Measurements from ENCODE around the gene CLEC4C. TPM values are rescaled to one million over a fixed set of nuclear protein-coding genes. Genes with fewer than 3 reads are reported as not detected.

Gene CLEC4C
- total RNA-seq, 1 donor from 2014 or later: not detected

DNA sequence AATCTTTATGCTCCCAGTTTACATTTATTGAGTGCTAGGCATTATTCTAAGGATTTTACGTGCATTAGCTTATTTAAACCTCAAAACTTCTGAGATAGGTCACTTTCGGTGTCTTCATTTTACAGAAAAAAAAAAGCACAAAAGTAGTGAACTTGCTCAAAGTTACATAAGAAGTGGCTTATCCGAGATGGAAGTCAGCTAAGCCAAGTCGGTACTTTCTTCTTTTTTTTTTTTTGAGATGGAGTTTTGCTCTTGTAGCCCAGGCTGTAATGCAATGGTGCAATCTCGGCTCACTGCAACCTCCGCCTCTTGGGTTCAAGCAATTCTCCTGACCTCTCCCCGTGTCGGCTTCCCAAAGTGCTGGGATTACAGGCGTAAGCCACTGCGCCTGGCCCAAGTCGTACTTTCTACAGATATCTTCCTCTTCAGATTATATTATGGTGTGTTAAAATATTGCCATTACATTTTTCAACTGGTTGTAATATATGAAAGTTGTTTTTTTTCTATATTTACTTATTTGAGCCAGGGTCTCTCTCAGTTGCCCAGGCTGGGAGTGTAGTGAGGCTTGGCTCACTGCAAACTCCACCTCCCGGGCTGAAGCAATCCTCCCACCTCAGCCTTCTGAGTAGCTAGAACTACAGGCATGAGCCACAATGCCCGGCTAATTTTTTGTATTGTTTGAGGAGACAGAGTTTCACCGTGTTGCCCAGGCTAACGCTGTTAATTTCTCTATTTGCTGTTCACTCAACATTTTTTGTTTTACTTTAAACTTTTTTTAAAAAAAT is 27.0 kb downstream of the CLEC4C start:
- no peaks in the 10 kb centered on the region for H3K4me1 ChIP-seq
- intact Hi-C loops (cut with DNase I): no loop called here
- no peaks in the 10 kb centered on the region for H3K36me3 ChIP-seq
- H3K27ac ChIP-seq: no peak overlapping the region
- TF ChIP-seq POLR2A (IDR thresholded peaks at IDR 0.05) (no peak), POLR2AphosphoS5 (IDR thresholded peaks at IDR 0.05; ENCODE audit: insufficient read depth in 1 of 2, low read depth in 1 of 2) (no peak), CTCF (IDR thresholded peaks at IDR 0.05) (no peak)
- no peaks in the 10 kb centered on the region for H3K9me3 ChIP-seq
- H3K4me3 ChIP-seq: no peak overlapping the region
- no peak for DNase-seq (ENCODE audit: extremely low spot score in 2 of 2)
- no peaks in the 10 kb centered on the region for H3K27me3 ChIP-seq

GRCh38 chr12:7716381-7716780 is 30.8 kb downstream of the CLEC4C start:
- Histone ChIP-seq H3K27ac (no peak overlapping the region), H3K4me1 (no peaks in the 10 kb centered on the region), H3K27me3 (no peaks in the 10 kb centered on the region), H3K4me3 (no peak overlapping the region), H3K9me3 (no peaks in the 10 kb centered on the region), H3K36me3 (no peaks in the 10 kb centered on the region)
- DNase-seq (ENCODE audit: extremely low spot score in 2 of 2): no peak
- intact Hi-C loops (cut with DNase I): no loop called here
- TF ChIP-seq POLR2AphosphoS5 (IDR thresholded peaks at IDR 0.05; ENCODE audit: insufficient read depth in 1 of 2, low read depth in 1 of 2) (no peak), CTCF (IDR thresholded peaks at IDR 0.05) (no peak), POLR2A (IDR thresholded peaks at IDR 0.05) (no peak)

DNA sequence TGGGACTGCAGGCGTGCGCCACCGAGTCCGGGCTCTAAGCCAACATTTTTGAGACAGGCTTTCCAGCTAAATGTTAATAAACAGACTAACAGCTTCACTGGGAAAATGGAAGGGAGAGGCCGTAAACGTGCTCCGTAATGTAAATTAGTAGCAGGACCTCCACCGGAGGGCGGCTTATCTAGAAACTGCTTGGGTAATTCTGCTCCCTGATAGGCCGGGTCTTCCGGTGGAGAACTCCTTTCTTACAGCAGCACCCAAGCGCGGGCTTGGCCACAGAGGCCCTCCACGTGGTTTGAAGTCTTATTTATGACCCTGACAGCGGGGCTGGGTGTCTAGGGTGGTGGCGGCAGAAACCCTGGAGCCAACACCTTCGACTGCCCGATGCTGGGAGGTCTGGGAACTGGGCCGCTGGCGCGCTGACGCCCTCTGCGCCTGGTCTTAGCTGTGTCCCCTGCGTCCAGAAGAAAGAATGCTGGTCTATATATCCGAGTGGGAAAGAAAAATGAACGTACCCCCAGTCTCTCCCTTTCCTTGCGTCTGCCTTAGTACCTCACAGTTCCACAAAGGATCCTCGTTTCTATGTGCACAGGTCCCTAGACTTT is 34.2 kb downstream of the CLEC4C start:
- DNase-seq (ENCODE audit: extremely low spot score in 2 of 2): no peak
- intact Hi-C loops (cut with DNase I): no loop called here
- no peaks in the 10 kb centered on the region for H3K4me1 ChIP-seq
- TF ChIP-seq POLR2AphosphoS5 (IDR thresholded peaks at IDR 0.05; ENCODE audit: insufficient read depth in 1 of 2, low read depth in 1 of 2): no peak
- TF ChIP-seq CTCF (IDR thresholded peaks at IDR 0.05): no peak
- no peak for TF ChIP-seq POLR2A (IDR thresholded peaks at IDR 0.05)
- H3K4me3 ChIP-seq: no peak overlapping the region
- H3K36me3 ChIP-seq: no peaks in the 10 kb centered on the region
- H3K27me3 ChIP-seq: no peaks in the 10 kb centered on the region
- no peak overlapping the region for H3K27ac ChIP-seq
- H3K9me3 ChIP-seq: no peaks in the 10 kb centered on the region

- H3K4me3 ChIP-seq: no peak within 1 kb of the TSS
- no peaks in the 10 kb centered on the region for H3K9me3 ChIP-seq
- no peak for TF ChIP-seq POLR2AphosphoS5 (IDR thresholded peaks at IDR 0.05; ENCODE audit: insufficient read depth in 1 of 2, low read depth in 1 of 2)
- no peak for TF ChIP-seq POLR2A (IDR thresholded peaks at IDR 0.05)
- no peak for TF ChIP-seq CTCF (IDR thresholded peaks at IDR 0.05)
- H3K27me3 ChIP-seq: no peaks in the 10 kb centered on the region
- no peak within 1 kb of the TSS for H3K27ac ChIP-seq
- intact Hi-C loops (cut with DNase I): no loop called here
- H3K36me3 ChIP-seq: no peaks in the 10 kb centered on the region
- no peak for DNase-seq (ENCODE audit: extremely low spot score in 2 of 2)
- no peaks in the 10 kb centered on the region for H3K4me1 ChIP-seq
Measured at GRCh38 chr12:7711133-7711532, 36.0 kb downstream of the CLEC4C start, which contains the start of gene DPPA3. TSS of gene DPPA3 (plus strand) at chr12:7711433. CDS start at chr12:7711571, 138 bp downstream.

Data from vagina (tissue), 2 donors.